ENCODE results near the gene FBL. TPM values are rescaled to one million over a fixed set of nuclear protein-coding genes. Genes with fewer than 3 reads are reported as not detected.

FBL gene
- total and polyA plus RNA-seq, 2 of the 8 experiments (the other 6 are each of a cell fraction or from before 2014, with no cell fraction given), result 790 to 1,361 TPM

GRCh38 chr19:39847525-39847924 lies 1.3 kb upstream of the FBL start:
- CTCF ChIA-PET (ENCODE audit: partially characterized antibody), result interaction anchor here (0.7 kb wide), 1 partner anchor 55 kb away, joined by 3 read pairs; no protein-coding TSS in a partner anchor
- H2AFZ ChIP-seq (ENCODE audit: low read length), result peak overlapping the region; percentile 97; the same call in 1 of the 2 replicates
- no peaks in the 10 kb centered on the region for H3K27me3 ChIP-seq (replicated peaks in 1 of 4; ENCODE audit: control insufficient read depth in 3 of 4, extremely low read depth in 1 of 4, insufficient read depth in 3 of 4, low read length in 3 of 4)
- H2BK120ac ChIP-seq (replicated peaks; ENCODE audit: low read depth, low read length), result no peak overlapping the region
- 91% methylated on average over 6 of the region's 6 CpGs; no CpG with 5 or more reads in 1 of the 2 experiments for WGBS, 2 experiments (ENCODE audit: extremely low coverage in 1 of 2, insufficient coverage in 1 of 2, insufficient read length in 1 of 2, insufficient replicate concordance in 2 of 2, low coverage in 1 of 2, low lambda C conversion rate in 2 of 2, missing lambda C conversion rate in 1 of 2)
- H4K91ac ChIP-seq (replicated peaks; ENCODE audit: insufficient read length, low read length), result no peak overlapping the region
- no peak overlapping the region for H2BK12ac ChIP-seq (ENCODE audit: low read depth, low read length)
- H3K18ac ChIP-seq (ENCODE audit: extremely low read depth, low read length), result no peak overlapping the region
- H4K20me1 ChIP-seq (replicated peaks in 1 of 2; ENCODE audit: control insufficient read depth in 1 of 2, insufficient read depth in 2 of 2, low read length in 2 of 2), result peaks cover 12 to 13% of the 10 kb centered on the region in 2 experiments
- H4K8ac ChIP-seq (ENCODE audit: extremely low read depth, insufficient read depth, low read length), result no peak overlapping the region
- H3K36me3 ChIP-seq (ENCODE audit: control insufficient read depth in 2 of 4, insufficient read depth in 4 of 4, low read length in 3 of 4), result no peaks in the 10 kb centered on the region
- DNase-seq (ENCODE audit: low read depth in 1 of 2, low spot score in 2 of 2) (no peak), FAIRE-seq (no peak)
- H3K23ac ChIP-seq (ENCODE audit: insufficient read length), result no peak overlapping the region
- POLR2A ChIA-PET (ENCODE audit: partially characterized antibody), result interaction anchor here (0.8 to 1.1 kb wide), 3 partner anchors 14 to 208 kb away, joined by 3 to 4 read pairs (median 3); partner anchors contain the start of genes DYRK1B and ZNF780B
- no peak overlapping the region for H3K56ac ChIP-seq (replicated peaks; ENCODE audit: insufficient read length, low read depth, low read length)
- no peak overlapping the region for H3K4me3 ChIP-seq (ENCODE audit: extremely low read depth in 1 of 4, insufficient read depth in 2 of 4, low read depth in 3 of 4, low read length in 4 of 4)
- no peak overlapping the region for H2BK20ac ChIP-seq (ENCODE audit: low read length)
- no peak overlapping the region for H3K4ac ChIP-seq (replicated peaks; ENCODE audit: insufficient read length, low read depth, low read length)
- H3K9me3 ChIP-seq (ENCODE audit: insufficient read depth in 2 of 2, low read depth in 1 of 2, low read length in 1 of 2), result no peaks in the 10 kb centered on the region
- no peak overlapping the region for H3K9ac ChIP-seq (replicated peaks in 1 of 4; ENCODE audit: extremely low read depth in 1 of 4, low read depth in 3 of 4, low read length in 3 of 4)
- no peak overlapping the region for H4K5ac ChIP-seq (ENCODE audit: insufficient read length, low read depth, low read length)
- H3K14ac ChIP-seq (ENCODE audit: insufficient read length), result no peak overlapping the region
- H2AK5ac ChIP-seq (ENCODE audit: low read depth, low read length), result no peak overlapping the region
- peaks cover 33 to 36% of the 10 kb centered on the region in 2 experiments for H3K79me2 ChIP-seq (ENCODE audit: control insufficient read depth in 1 of 2, insufficient read depth in 2 of 2, low read length in 2 of 2)
- H3K79me1 ChIP-seq (ENCODE audit: low read depth, low read length), result peaks cover 3% of the 10 kb centered on the region
- peaks cover 12% of the 10 kb centered on the region for H3K23me2 ChIP-seq (ENCODE audit: low read depth, low read length)
- H3K4me2 ChIP-seq (ENCODE audit: insufficient read depth in 1 of 2, low read depth in 2 of 2, low read length in 2 of 2), result peak overlapping the region in 1 of 2 experiments; percentile 96; a peak in 1 of 4 replicates
- no peak overlapping the region for H2BK5ac ChIP-seq (ENCODE audit: low read depth, low read length)
- peaks cover 7 to 28% (median 17%) of the 10 kb centered on the region in 4 experiments for H3K4me1 ChIP-seq (replicated peaks in 1 of 4; ENCODE audit: control insufficient read depth in 3 of 4, insufficient read depth in 4 of 4, low read length in 3 of 4)
- H3K27ac ChIP-seq (ENCODE audit: low read depth, low read length), result no peak overlapping the region
- H2BK15ac ChIP-seq (ENCODE audit: low read length), result no peak overlapping the region
- no peak for TF ChIP-seq BCL11A (IDR thresholded peaks at IDR 0.05; ENCODE audit: low read depth in 2 of 2, low read length in 2 of 2)
- TF ChIP-seq SIN3A (conservative IDR thresholded peaks at IDR 0.05 in 1 of 2, IDR thresholded peaks at IDR 0.05 in 1 of 2; ENCODE audit: low read depth in 1 of 2, low read length in 2 of 2), result no peak
- TF ChIP-seq SIRT6 (IDR thresholded peaks at IDR 0.05; ENCODE audit: low read length), result no peak
- no peak for TF ChIP-seq GTF2F1 (IDR thresholded peaks at IDR 0.05; ENCODE audit: borderline replicate concordance, low read depth, low read length)
- no peak for TF ChIP-seq RFX5 (IDR thresholded peaks at IDR 0.05; ENCODE audit: borderline replicate concordance, low read depth, low read length)
- TF ChIP-seq CREB1 (IDR thresholded peaks at IDR 0.05), result no peak
- TF ChIP-seq POU5F1 (IDR thresholded peaks at IDR 0.05; ENCODE audit: low read depth, low read length), result no peak
- no peak for TF ChIP-seq TEAD4 (IDR thresholded peaks at IDR 0.05; ENCODE audit: low read depth, low read length)
- no peak for TF ChIP-seq ASH2L (IDR thresholded peaks at IDR 0.05; ENCODE audit: low read length)
- no peak for TF ChIP-seq ATF2 (IDR thresholded peaks at IDR 0.05; ENCODE audit: low read length)
- TF ChIP-seq RAD21 (IDR thresholded peaks at IDR 0.05 in 1 of 2, conservative IDR thresholded peaks at IDR 0.05 in 1 of 2; ENCODE audit: low read depth in 2 of 2, low read length in 2 of 2), result no peak
- no peak for TF ChIP-seq EP300 (IDR thresholded peaks at IDR 0.05; ENCODE audit: borderline replicate concordance in 1 of 2, low read depth in 2 of 2, low read length in 2 of 2)
